ENCODE results near the gene KCNN1. TPM values are rescaled to one million over a fixed set of nuclear protein-coding genes. Genes with fewer than 3 reads are reported as not detected.

Gene KCNN1
- total and polyA plus RNA-seq, 2 of the 13 experiments (the other 11 are each of a cell fraction or from before 2014, with no cell fraction given), result 0.04 TPM; not detected in 1

GRCh38 chr19:17932485-17933338, 34.2 kb upstream of the KCNN1 start, which contains the start of gene CCDC124 (continued):
- TF ChIP-seq, protein P1, sequence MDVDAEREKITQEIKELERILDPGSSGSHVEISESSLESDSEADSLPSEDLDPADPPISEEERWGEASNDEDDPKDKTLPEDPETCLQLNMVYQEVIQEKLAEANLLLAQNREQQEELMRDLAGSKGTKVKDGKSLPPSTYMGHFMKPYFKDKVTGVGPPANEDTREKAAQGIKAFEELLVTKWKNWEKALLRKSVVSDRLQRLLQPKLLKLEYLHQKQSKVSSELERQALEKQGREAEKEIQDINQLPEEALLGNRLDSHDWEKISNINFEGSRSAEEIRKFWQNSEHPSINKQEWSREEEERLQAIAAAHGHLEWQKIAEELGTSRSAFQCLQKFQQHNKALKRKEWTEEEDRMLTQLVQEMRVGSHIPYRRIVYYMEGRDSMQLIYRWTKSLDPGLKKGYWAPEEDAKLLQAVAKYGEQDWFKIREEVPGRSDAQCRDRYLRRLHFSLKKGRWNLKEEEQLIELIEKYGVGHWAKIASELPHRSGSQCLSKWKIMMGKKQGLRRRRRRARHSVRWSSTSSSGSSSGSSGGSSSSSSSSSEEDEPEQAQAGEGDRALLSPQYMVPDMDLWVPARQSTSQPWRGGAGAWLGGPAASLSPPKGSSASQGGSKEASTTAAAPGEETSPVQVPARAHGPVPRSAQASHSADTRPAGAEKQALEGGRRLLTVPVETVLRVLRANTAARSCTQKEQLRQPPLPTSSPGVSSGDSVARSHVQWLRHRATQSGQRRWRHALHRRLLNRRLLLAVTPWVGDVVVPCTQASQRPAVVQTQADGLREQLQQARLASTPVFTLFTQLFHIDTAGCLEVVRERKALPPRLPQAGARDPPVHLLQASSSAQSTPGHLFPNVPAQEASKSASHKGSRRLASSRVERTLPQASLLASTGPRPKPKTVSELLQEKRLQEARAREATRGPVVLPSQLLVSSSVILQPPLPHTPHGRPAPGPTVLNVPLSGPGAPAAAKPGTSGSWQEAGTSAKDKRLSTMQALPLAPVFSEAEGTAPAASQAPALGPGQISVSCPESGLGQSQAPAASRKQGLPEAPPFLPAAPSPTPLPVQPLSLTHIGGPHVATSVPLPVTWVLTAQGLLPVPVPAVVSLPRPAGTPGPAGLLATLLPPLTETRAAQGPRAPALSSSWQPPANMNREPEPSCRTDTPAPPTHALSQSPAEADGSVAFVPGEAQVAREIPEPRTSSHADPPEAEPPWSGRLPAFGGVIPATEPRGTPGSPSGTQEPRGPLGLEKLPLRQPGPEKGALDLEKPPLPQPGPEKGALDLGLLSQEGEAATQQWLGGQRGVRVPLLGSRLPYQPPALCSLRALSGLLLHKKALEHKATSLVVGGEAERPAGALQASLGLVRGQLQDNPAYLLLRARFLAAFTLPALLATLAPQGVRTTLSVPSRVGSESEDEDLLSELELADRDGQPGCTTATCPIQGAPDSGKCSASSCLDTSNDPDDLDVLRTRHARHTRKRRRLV (CRISPR knock-in tag; IDR thresholded peaks at IDR 0.05), result no peak; the same call in none of the 2 replicates
- TF ChIP-seq, protein P2, sequence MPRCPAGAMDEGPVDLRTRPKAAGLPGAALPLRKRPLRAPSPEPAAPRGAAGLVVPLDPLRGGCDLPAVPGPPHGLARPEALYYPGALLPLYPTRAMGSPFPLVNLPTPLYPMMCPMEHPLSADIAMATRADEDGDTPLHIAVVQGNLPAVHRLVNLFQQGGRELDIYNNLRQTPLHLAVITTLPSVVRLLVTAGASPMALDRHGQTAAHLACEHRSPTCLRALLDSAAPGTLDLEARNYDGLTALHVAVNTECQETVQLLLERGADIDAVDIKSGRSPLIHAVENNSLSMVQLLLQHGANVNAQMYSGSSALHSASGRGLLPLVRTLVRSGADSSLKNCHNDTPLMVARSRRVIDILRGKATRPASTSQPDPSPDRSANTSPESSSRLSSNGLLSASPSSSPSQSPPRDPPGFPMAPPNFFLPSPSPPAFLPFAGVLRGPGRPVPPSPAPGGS (CRISPR knock-in tag; IDR thresholded peaks at IDR 0.05), result peak; percentile 86; the same call in 1 of the 2 replicates
- no peak for TF ChIP-seq PCBP1 (IDR thresholded peaks at IDR 0.05; ENCODE audit: borderline replicate concordance, low read depth, low read length)
- TF ChIP-seq, protein P3, sequence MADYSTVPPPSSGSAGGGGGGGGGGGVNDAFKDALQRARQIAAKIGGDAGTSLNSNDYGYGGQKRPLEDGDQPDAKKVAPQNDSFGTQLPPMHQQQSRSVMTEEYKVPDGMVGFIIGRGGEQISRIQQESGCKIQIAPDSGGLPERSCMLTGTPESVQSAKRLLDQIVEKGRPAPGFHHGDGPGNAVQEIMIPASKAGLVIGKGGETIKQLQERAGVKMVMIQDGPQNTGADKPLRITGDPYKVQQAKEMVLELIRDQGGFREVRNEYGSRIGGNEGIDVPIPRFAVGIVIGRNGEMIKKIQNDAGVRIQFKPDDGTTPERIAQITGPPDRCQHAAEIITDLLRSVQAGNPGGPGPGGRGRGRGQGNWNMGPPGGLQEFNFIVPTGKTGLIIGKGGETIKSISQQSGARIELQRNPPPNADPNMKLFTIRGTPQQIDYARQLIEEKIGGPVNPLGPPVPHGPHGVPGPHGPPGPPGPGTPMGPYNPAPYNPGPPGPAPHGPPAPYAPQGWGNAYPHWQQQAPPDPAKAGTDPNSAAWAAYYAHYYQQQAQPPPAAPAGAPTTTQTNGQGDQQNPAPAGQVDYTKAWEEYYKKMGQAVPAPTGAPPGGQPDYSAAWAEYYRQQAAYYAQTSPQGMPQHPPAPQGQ (CRISPR knock-in tag; IDR thresholded peaks at IDR 0.05; ENCODE audit: borderline replicate concordance), result no peak
- no peak for TF ChIP-seq XBP1 (CRISPR knock-in tag; IDR thresholded peaks at IDR 0.05)
- peak; percentile 72 for TF ChIP-seq HNRNPLL (IDR thresholded peaks at IDR 0.05; ENCODE audit: low read depth, low read length, poor library complexity, severe bottlenecking)
- TF ChIP-seq PCBP2 (optimal IDR thresholded peaks at IDR 0.05; ENCODE audit: low read depth, low read length, poor library complexity, severe bottlenecking), result no peak
- no peak; the same call in 1 of the 2 replicates for TF ChIP-seq ZNF557 (CRISPR knock-in tag; IDR thresholded peaks at IDR 0.05)
- TF ChIP-seq PRDM15 (CRISPR knock-in tag; IDR thresholded peaks at IDR 0.05), result no peak
- TF ChIP-seq, protein P4, sequence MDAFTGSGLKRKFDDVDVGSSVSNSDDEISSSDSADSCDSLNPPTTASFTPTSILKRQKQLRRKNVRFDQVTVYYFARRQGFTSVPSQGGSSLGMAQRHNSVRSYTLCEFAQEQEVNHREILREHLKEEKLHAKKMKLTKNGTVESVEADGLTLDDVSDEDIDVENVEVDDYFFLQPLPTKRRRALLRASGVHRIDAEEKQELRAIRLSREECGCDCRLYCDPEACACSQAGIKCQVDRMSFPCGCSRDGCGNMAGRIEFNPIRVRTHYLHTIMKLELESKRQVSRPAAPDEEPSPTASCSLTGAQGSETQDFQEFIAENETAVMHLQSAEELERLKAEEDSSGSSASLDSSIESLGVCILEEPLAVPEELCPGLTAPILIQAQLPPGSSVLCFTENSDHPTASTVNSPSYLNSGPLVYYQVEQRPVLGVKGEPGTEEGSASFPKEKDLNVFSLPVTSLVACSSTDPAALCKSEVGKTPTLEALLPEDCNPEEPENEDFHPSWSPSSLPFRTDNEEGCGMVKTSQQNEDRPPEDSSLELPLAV (CRISPR knock-in tag; conservative IDR thresholded peaks at IDR 0.05; ENCODE audit: low read depth), result no peak
- TF ChIP-seq ZNF512 (CRISPR knock-in tag; IDR thresholded peaks at IDR 0.05), result no peak
